Liver (tissue), 9 donors: ENCODE data around the gene INSM1. TPM values are rescaled to one million over a fixed set of nuclear protein-coding genes. Genes with fewer than 3 reads are reported as not detected.

Experiments
- DNase-seq: peaks from one replicate; pipeline ENCODE4 v3.0.0-alpha.2; 2017; ENCODE audit warnings: low spot score
- H3K27ac ChIP-seq, 2 donors: one replicate each; pipeline ENCODE4 v1.7.0; 2013; ENCODE audit warnings: inconsistent platforms in 2 of 2, low read length in 2 of 2, control low read depth in 1 of 2, low read depth in 1 of 2, mild to moderate bottlenecking in 1 of 2
- H3K27me3 ChIP-seq, 4 donors: one replicate each; pipeline versions ENCODE4 v1.6.1 to v1.7.0; 2013; ENCODE audit warnings: low read length in 3 of 4, inconsistent platforms in 1 of 4, mild to moderate bottlenecking in 1 of 4, moderate library complexity in 1 of 4; ENCODE audit not compliant: control insufficient read depth in 4 of 4, insufficient read depth in 4 of 4
- H3K36me3 ChIP-seq, 4 donors: one replicate each; pipeline versions ENCODE4 v1.6.1 to v1.7.0; 2013; ENCODE audit warnings: low read length in 3 of 4, mild to moderate bottlenecking in 3 of 4, low read depth in 1 of 4, moderate library complexity in 1 of 4; ENCODE audit not compliant: control insufficient read depth in 4 of 4, insufficient read depth in 3 of 4
- H3K4me1 ChIP-seq, 4 donors: one replicate each; pipeline versions ENCODE4 v1.6.1 to v1.7.0; 2013; ENCODE audit warnings: low read length in 3 of 4, mild to moderate bottlenecking in 3 of 4, moderate library complexity in 1 of 4; ENCODE audit not compliant: control insufficient read depth in 4 of 4, insufficient read depth in 4 of 4
- H3K4me3 ChIP-seq, 3 donors: one replicate each; pipeline versions ENCODE4 v1.6.1 to v1.7.0; 2013; ENCODE audit warnings: low read length in 3 of 3, control low read depth in 1 of 3, low read depth in 1 of 3, mild to moderate bottlenecking in 1 of 3
- H3K9ac ChIP-seq, 2 donors: one replicate each; pipeline ENCODE4 v1.7.0; 2013; ENCODE audit warnings: low read length in 2 of 2, mild to moderate bottlenecking in 2 of 2, moderate library complexity in 2 of 2, control low read depth in 1 of 2, low read depth in 1 of 2
- H3K9me3 ChIP-seq, 4 donors: one replicate each; pipeline versions ENCODE4 v1.6.1 to v1.7.0; 2013; ENCODE audit warnings: low read length in 3 of 4; ENCODE audit not compliant: control insufficient read depth in 4 of 4
- ATF3 ChIP-seq: IDR thresholded peaks from 2 replicates; pipeline ENCODE4 v1.6.1; 2016; ENCODE audit warnings: antibody characterized with exemption
- EGR1 ChIP-seq, 2 donors: IDR thresholded peaks; 2 replicates each; pipeline ENCODE4 v1.6.1; 2016 to 2018; ENCODE audit warnings: antibody characterized with exemption in 2 of 2, low read depth in 2 of 2
- FOXA1 ChIP-seq: IDR thresholded peaks from 2 replicates; pipeline ENCODE4 v1.6.1; 2016; ENCODE audit warnings: antibody characterized with exemption
- FOXA2 ChIP-seq: IDR thresholded peaks from 2 replicates; pipeline ENCODE4 v1.6.1; 2016; ENCODE audit warnings: antibody characterized with exemption
- GABPA ChIP-seq, 2 donors: IDR thresholded peaks in 1 of 2; conservative IDR thresholded peaks in 1 of 2; 2 replicates each; pipeline ENCODE4 v1.6.1; 2016; ENCODE audit warnings: antibody characterized with exemption in 2 of 2, mild to moderate bottlenecking in 1 of 2, moderate library complexity in 1 of 2
- HNF4A ChIP-seq, 2 donors: conservative IDR thresholded peaks; 2 replicates each; pipeline ENCODE4 v1.6.1; 2016; ENCODE audit warnings: antibody characterized with exemption in 2 of 2, mild to moderate bottlenecking in 2 of 2
- HNF4G ChIP-seq: IDR thresholded peaks from 2 replicates; pipeline ENCODE4 v1.6.1; 2016; ENCODE audit warnings: antibody characterized with exemption
- JUND ChIP-seq, 2 donors: IDR thresholded peaks; 2 replicates each; pipeline ENCODE4 v1.6.1; 2016; ENCODE audit warnings: antibody characterized with exemption in 2 of 2
- NR2F2 ChIP-seq: IDR thresholded peaks from 2 replicates; pipeline ENCODE4 v1.6.1; 2016; ENCODE audit warnings: antibody characterized with exemption
- RAD21 ChIP-seq, 2 donors: IDR thresholded peaks; 2 replicates each; pipeline ENCODE4 v1.6.1; 2016; ENCODE audit warnings: antibody characterized with exemption in 2 of 2, mild to moderate bottlenecking in 2 of 2
- RXRA ChIP-seq, 2 donors: IDR thresholded peaks; 2 replicates each; pipeline ENCODE4 v1.6.1; 2017 to 2018; ENCODE audit warnings: antibody characterized with exemption in 2 of 2, mild to moderate bottlenecking in 1 of 2
- SP1 ChIP-seq: IDR thresholded peaks from 2 replicates; pipeline ENCODE4 v1.6.1; 2018; ENCODE audit warnings: antibody characterized with exemption, mild to moderate bottlenecking
- TAF1 ChIP-seq: conservative IDR thresholded peaks from 2 replicates; pipeline ENCODE4 v1.6.1; 2016; ENCODE audit warnings: antibody characterized with exemption, mild to moderate bottlenecking
- WGBS: extraction: QIAGEN DNeasy Blood & Tissue Kit; methylation state at CpG from one replicate; pipeline ENCODE4 v1.1.7; 2013; 5-methylcytosine and 5-hydroxymethylcytosine counted together
- polyA plus RNA-seq, 2 donors: library from polyadenylated mRNA; stranded (reverse) in 1 of 2; unstranded in 1 of 2; fragments of 200-250 nt in 1 of 2; fragments of >200 nt in 1 of 2; fragmentation: Nextera tagmentation in 1 of 2; extraction: Ambion mirVana in 1 of 2; gene quantifications; one replicate each; pipeline versions ENCODE4 v1.2.1 to v1.2.3, GENCODE V29; 2013 to 2015
- total RNA-seq, 2 donors: library from RNA; depleted of rRNA; stranded (reverse); fragments of >200 nt; gene quantifications; one replicate each; pipeline ENCODE4 v1.2.3, GENCODE V29; 2014
- TF ChIP-seq, protein P1 (sequence below): fragments of 150-350 bp; IDR thresholded peaks from 2 replicates; pipeline ENCODE4 v1.5.1; 2017; ENCODE audit warnings: improper control_type of control experiment, low read depth, low read length; ENCODE audit not compliant: missing input control
- TF ChIP-seq, protein P2 (sequence below): IDR thresholded peaks from 2 replicates; pipeline ENCODE4 v1.6.1; 2016; ENCODE audit warnings: antibody characterized with exemption
- TF ChIP-seq, protein P3 (sequence below): IDR thresholded peaks from 2 replicates; pipeline ENCODE4 v1.6.1; 2016; ENCODE audit warnings: antibody characterized with exemption, mild to moderate bottlenecking
- TF ChIP-seq, protein P4 (sequence below): IDR thresholded peaks from 2 replicates; pipeline ENCODE4 v1.6.1; 2016; ENCODE audit warnings: antibody characterized with exemption
- donor health status: healthy.
- donor health status: healthy.
- donor health status: healthy.
- donor health status: healthy.
- donor health status: healthy.

INSM1 gene
- total RNA-seq: not detected
- polyA plus RNA-seq: not detected

DNA sequence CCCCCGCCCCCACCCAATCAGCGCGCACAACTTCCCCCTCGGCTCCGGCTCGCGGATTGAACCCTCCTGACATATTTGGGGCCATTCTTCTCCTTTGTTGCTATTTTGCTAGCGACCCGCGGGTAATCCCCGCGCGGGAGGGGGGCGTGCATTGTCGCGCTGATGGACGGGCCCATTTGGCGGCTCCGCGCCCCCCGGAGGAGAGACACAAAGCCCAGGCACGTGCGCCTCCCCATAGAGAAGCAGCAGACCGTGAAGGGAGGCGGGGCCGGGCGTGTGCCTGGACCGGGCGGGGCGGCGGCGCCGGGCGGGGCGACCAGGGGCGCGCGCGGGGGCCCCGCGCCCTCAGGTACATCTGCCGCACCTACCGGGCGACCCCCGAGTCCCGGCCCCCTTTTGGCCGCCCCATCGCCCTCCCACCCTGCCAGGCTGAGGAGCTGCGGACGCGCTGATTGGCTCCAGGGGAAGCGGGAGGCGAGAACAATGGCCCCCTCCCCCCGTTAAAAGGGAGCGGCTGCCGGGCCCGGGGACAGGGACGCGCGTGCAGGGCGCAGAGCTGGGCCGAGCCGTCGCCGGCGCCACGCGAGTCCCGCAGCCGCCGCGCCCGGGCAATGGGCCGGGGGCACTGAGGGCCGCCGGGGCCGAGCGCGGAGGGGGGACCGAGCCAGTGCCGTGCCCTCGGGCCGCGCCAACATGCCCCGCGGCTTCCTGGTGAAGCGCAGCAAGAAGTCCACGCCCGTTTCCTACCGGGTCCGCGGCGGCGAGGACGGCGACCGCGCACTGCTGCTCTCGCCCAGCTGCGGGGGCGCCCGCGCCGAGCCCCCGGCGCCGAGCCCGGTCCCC is at the start of gene INSM1:
Gene INSM1, plus strand, starts transcription at position 530 of the 843 bp plus-strand sequence. Its CDS starts 164 bp downstream, at position 694.
- Histone ChIP-seq H3K36me3 (no peaks in the 10 kb centered on the region), H3K4me1 (peaks cover 22 to 45% (median 29%) of the 10 kb centered on the region in 4 donors)

More for the DNA sequence above, at the start of gene INSM1:
- Histone ChIP-seq H3K27me3 (peaks cover 0 to 43% (median 17%) of the 10 kb centered on the region in 4 donors), H3K9ac (no peak within 1 kb of the TSS), H3K9me3 (no peaks in the 10 kb centered on the region), H3K4me3 (peak within 1 kb of the TSS in 1 of 3 donors; percentile 52), H3K27ac (no peak within 1 kb of the TSS)
- WGBS: 3% methylated on average over 108 of the region's 108 CpGs
- TF ChIP-seq RAD21 (IDR thresholded peaks at IDR 0.05): no peak
- TF ChIP-seq, protein P1, sequence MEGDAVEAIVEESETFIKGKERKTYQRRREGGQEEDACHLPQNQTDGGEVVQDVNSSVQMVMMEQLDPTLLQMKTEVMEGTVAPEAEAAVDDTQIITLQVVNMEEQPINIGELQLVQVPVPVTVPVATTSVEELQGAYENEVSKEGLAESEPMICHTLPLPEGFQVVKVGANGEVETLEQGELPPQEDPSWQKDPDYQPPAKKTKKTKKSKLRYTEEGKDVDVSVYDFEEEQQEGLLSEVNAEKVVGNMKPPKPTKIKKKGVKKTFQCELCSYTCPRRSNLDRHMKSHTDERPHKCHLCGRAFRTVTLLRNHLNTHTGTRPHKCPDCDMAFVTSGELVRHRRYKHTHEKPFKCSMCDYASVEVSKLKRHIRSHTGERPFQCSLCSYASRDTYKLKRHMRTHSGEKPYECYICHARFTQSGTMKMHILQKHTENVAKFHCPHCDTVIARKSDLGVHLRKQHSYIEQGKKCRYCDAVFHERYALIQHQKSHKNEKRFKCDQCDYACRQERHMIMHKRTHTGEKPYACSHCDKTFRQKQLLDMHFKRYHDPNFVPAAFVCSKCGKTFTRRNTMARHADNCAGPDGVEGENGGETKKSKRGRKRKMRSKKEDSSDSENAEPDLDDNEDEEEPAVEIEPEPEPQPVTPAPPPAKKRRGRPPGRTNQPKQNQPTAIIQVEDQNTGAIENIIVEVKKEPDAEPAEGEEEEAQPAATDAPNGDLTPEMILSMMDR: no peak
- no peak for TF ChIP-seq EGR1 (IDR thresholded peaks at IDR 0.05; ENCODE audit: low read depth in 2 of 2)
- TF ChIP-seq, protein P2, sequence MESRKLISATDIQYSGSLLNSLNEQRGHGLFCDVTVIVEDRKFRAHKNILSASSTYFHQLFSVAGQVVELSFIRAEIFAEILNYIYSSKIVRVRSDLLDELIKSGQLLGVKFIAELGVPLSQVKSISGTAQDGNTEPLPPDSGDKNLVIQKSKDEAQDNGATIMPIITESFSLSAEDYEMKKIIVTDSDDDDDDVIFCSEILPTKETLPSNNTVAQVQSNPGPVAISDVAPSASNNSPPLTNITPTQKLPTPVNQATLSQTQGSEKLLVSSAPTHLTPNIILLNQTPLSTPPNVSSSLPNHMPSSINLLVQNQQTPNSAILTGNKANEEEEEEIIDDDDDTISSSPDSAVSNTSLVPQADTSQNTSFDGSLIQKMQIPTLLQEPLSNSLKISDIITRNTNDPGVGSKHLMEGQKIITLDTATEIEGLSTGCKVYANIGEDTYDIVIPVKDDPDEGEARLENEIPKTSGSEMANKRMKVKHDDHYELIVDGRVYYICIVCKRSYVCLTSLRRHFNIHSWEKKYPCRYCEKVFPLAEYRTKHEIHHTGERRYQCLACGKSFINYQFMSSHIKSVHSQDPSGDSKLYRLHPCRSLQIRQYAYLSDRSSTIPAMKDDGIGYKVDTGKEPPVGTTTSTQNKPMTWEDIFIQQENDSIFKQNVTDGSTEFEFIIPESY: no peak
- TF ChIP-seq FOXA1: no peak
- TF ChIP-seq SP1: no peak
- no peak for TF ChIP-seq NR2F2
- no peak for TF ChIP-seq HNF4A (conservative IDR thresholded peaks at IDR 0.05)
- TF ChIP-seq RXRA (IDR thresholded peaks at IDR 0.05): no peak
- no peak for TF ChIP-seq ATF3
- no peak for TF ChIP-seq JUND (IDR thresholded peaks at IDR 0.05)
- TF ChIP-seq, protein P3, sequence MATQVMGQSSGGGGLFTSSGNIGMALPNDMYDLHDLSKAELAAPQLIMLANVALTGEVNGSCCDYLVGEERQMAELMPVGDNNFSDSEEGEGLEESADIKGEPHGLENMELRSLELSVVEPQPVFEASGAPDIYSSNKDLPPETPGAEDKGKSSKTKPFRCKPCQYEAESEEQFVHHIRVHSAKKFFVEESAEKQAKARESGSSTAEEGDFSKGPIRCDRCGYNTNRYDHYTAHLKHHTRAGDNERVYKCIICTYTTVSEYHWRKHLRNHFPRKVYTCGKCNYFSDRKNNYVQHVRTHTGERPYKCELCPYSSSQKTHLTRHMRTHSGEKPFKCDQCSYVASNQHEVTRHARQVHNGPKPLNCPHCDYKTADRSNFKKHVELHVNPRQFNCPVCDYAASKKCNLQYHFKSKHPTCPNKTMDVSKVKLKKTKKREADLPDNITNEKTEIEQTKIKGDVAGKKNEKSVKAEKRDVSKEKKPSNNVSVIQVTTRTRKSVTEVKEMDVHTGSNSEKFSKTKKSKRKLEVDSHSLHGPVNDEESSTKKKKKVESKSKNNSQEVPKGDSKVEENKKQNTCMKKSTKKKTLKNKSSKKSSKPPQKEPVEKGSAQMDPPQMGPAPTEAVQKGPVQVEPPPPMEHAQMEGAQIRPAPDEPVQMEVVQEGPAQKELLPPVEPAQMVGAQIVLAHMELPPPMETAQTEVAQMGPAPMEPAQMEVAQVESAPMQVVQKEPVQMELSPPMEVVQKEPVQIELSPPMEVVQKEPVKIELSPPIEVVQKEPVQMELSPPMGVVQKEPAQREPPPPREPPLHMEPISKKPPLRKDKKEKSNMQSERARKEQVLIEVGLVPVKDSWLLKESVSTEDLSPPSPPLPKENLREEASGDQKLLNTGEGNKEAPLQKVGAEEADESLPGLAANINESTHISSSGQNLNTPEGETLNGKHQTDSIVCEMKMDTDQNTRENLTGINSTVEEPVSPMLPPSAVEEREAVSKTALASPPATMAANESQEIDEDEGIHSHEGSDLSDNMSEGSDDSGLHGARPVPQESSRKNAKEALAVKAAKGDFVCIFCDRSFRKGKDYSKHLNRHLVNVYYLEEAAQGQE: no peak
- TF ChIP-seq, protein P4, sequence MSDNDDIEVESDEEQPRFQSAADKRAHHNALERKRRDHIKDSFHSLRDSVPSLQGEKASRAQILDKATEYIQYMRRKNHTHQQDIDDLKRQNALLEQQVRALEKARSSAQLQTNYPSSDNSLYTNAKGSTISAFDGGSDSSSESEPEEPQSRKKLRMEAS: no peak
- TF ChIP-seq FOXA2: no peak
- TF ChIP-seq TAF1: no peak
- TF ChIP-seq HNF4G: no peak
- TF ChIP-seq GABPA (IDR thresholded peaks at IDR 0.05 in 1 of 2, conservative IDR thresholded peaks at IDR 0.05 in 1 of 2): no peak
- DNase-seq: no peak
